Vagina (tissue), 2 donors: ENCODE measurements around the gene FUT8. TPM values are rescaled to one million over a fixed set of nuclear protein-coding genes. Genes with fewer than 3 reads are reported as not detected.

ENCODE experiments used
- DNase-seq, 2 donors: peaks; one replicate each; pipeline ENCODE4 v3.0.0-alpha.2; 2017; ENCODE audit errors: extremely low spot score in 2 of 2
- H3K27ac ChIP-seq: fragments of 200-600 bp; sonication (generic); one replicate; pipeline ENCODE4 v1.5.1; 2019
- H3K27me3 ChIP-seq: fragments of 200-600 bp; sonication (generic); one replicate; pipeline ENCODE4 v1.5.1; 2019
- H3K36me3 ChIP-seq, 2 donors: fragments of 200-600 bp; sonication (generic); one replicate each; pipeline ENCODE4 v1.5.1; 2017 to 2019
- H3K4me1 ChIP-seq: fragments of 200-600 bp; sonication (generic); one replicate; pipeline ENCODE4 v1.5.1; 2019
- H3K4me3 ChIP-seq, 2 donors: fragments of 200-600 bp; sonication (generic); 1 replicate in 1 of 2; 2 replicates in 1 of 2; pipeline ENCODE4 v1.5.1; 2016 to 2019
- H3K9me3 ChIP-seq: fragments of 200-600 bp; sonication (generic); one replicate; pipeline ENCODE4 v1.5.1; 2019
- POLR2A ChIP-seq, 2 donors: fragments of 450-650 bp; IDR thresholded peaks; one replicate each; pipeline ENCODE4 v1.6.1; 2017; ENCODE audit warnings: antibody characterized with exemption in 2 of 2, mild to moderate bottlenecking in 2 of 2, moderate library complexity in 2 of 2
- POLR2AphosphoS5 ChIP-seq, 2 donors: sonication (generic); formaldehyde crosslinking; IDR thresholded peaks; one replicate each; pipeline ENCODE4 v1.9.0; 2017; ENCODE audit warnings: antibody characterized with exemption in 2 of 2, mild to moderate bottlenecking in 2 of 2, low read depth in 1 of 2; ENCODE audit not compliant: insufficient read depth in 1 of 2
- intact Hi-C: fragments of 100-400 bp; cut with DNase I; formaldehyde crosslinking; loops from one replicate; pipeline ENCODE4 v1.15.1; 2023
- total RNA-seq: library from RNA; depleted of rRNA; stranded (reverse); fragments of >200 nt; gene quantifications from one replicate; pipeline ENCODE4 v1.2.3, GENCODE V29; 2016
- TF ChIP-seq, protein P1 (sequence below), 3 experiments: fragments of 450-650 bp in 2 of 3; fragments of 200-600 bp in 1 of 3; sonication (generic) in 1 of 3; IDR thresholded peaks; one replicate each; pipeline ENCODE4 v1.5.1; 2017 to 2019; ENCODE audit warnings: antibody characterized with exemption in 3 of 3, mild to moderate bottlenecking in 2 of 3, moderate library complexity in 2 of 3

Gene FUT8
- total RNA-seq, 1 donor from 2014 or later: 35.1 TPM

- TF ChIP-seq, protein P1, sequence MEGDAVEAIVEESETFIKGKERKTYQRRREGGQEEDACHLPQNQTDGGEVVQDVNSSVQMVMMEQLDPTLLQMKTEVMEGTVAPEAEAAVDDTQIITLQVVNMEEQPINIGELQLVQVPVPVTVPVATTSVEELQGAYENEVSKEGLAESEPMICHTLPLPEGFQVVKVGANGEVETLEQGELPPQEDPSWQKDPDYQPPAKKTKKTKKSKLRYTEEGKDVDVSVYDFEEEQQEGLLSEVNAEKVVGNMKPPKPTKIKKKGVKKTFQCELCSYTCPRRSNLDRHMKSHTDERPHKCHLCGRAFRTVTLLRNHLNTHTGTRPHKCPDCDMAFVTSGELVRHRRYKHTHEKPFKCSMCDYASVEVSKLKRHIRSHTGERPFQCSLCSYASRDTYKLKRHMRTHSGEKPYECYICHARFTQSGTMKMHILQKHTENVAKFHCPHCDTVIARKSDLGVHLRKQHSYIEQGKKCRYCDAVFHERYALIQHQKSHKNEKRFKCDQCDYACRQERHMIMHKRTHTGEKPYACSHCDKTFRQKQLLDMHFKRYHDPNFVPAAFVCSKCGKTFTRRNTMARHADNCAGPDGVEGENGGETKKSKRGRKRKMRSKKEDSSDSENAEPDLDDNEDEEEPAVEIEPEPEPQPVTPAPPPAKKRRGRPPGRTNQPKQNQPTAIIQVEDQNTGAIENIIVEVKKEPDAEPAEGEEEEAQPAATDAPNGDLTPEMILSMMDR (IDR thresholded peaks at IDR 0.05): no peak
- TF ChIP-seq POLR2A (IDR thresholded peaks at IDR 0.05): no peak
- TF ChIP-seq POLR2AphosphoS5 (IDR thresholded peaks at IDR 0.05; ENCODE audit: insufficient read depth in 1 of 2, low read depth in 1 of 2): no peak
- Histone ChIP-seq H3K9me3 (no peaks in the 10 kb centered on the region), H3K27ac (no peak overlapping the region), H3K4me3 (no peak overlapping the region), H3K36me3 (no peaks in the 10 kb centered on the region), H3K27me3 (no peaks in the 10 kb centered on the region), H3K4me1 (no peaks in the 10 kb centered on the region)
- intact Hi-C loops: no loop called here
- DNase-seq: no peak
Observed at GRCh38 chr14:65585216-65585615, 172.7 kb downstream of the FUT8 start.

- TF ChIP-seq, protein P1 (IDR thresholded peaks at IDR 0.05): no peak
- TF ChIP-seq POLR2A (IDR thresholded peaks at IDR 0.05) (no peak), POLR2AphosphoS5 (IDR thresholded peaks at IDR 0.05; ENCODE audit: insufficient read depth in 1 of 2, low read depth in 1 of 2) (no peak)
- H3K27ac ChIP-seq: no peak overlapping the region
- no peaks in the 10 kb centered on the region for H3K9me3 ChIP-seq
- H3K4me3 ChIP-seq: no peak overlapping the region
- no peaks in the 10 kb centered on the region for H3K4me1 ChIP-seq
- no peak for DNase-seq
- H3K36me3 ChIP-seq: no peaks in the 10 kb centered on the region
- H3K27me3 ChIP-seq: no peaks in the 10 kb centered on the region
- intact Hi-C loops: no loop called here
Observed at GRCh38 chr14:65588426-65589140, 176.1 kb downstream of the FUT8 start.

GRCh38 chr14:65594153-65594881, 181.8 kb downstream of the FUT8 start:
- intact Hi-C loops: no loop called here
- no peak for DNase-seq
- TF ChIP-seq POLR2A (IDR thresholded peaks at IDR 0.05) (no peak), POLR2AphosphoS5 (IDR thresholded peaks at IDR 0.05; ENCODE audit: insufficient read depth in 1 of 2, low read depth in 1 of 2) (no peak)
- TF ChIP-seq, protein P1 (IDR thresholded peaks at IDR 0.05): no peak

GRCh38 chr14:65594882-65595237, 182.3 kb downstream of the FUT8 start:
- no peak for TF ChIP-seq POLR2A (IDR thresholded peaks at IDR 0.05)
- TF ChIP-seq, protein P1 (IDR thresholded peaks at IDR 0.05): no peak
- no peaks in the 10 kb centered on the region for H3K27me3 ChIP-seq
- H3K4me1 ChIP-seq: no peaks in the 10 kb centered on the region
- H3K27ac ChIP-seq: no peak overlapping the region
- H3K36me3 ChIP-seq: no peaks in the 10 kb centered on the region
- no peak for DNase-seq
- no peak overlapping the region for H3K4me3 ChIP-seq
- intact Hi-C loops: no loop called here
- no peaks in the 10 kb centered on the region for H3K9me3 ChIP-seq

More at GRCh38 chr14:65594153-65594881, 181.8 kb downstream of the FUT8 start:
- no peak overlapping the region for H3K4me3 ChIP-seq
- no peaks in the 10 kb centered on the region for H3K9me3 ChIP-seq
- no peak overlapping the region for H3K27ac ChIP-seq
- no peaks in the 10 kb centered on the region for H3K36me3 ChIP-seq
- H3K4me1 ChIP-seq: no peaks in the 10 kb centered on the region
- no peaks in the 10 kb centered on the region for H3K27me3 ChIP-seq

GRCh38 chr14:65599375-65599774, 186.8 kb downstream of the FUT8 start:
- Histone ChIP-seq H3K4me3 (no peak overlapping the region), H3K9me3 (no peaks in the 10 kb centered on the region), H3K27ac (no peak overlapping the region), H3K27me3 (no peaks in the 10 kb centered on the region), H3K4me1 (no peaks in the 10 kb centered on the region), H3K36me3 (no peaks in the 10 kb centered on the region)
- TF ChIP-seq POLR2AphosphoS5 (IDR thresholded peaks at IDR 0.05; ENCODE audit: insufficient read depth in 1 of 2, low read depth in 1 of 2) (no peak), POLR2A (IDR thresholded peaks at IDR 0.05) (no peak)
- intact Hi-C loops: no loop called here
- no peak for DNase-seq
